Measurements from ENCODE around the gene BTBD1.

GRCh38 chr15:83039206-83039605, 27.8 kb downstream of the BTBD1 start:
- TF ChIP-seq CTCF (IDR thresholded peaks at IDR 0.05; ENCODE audit: poor library complexity), result no peak
- no peak for TF ChIP-seq EZH2 (IDR thresholded peaks at IDR 0.05; ENCODE audit: borderline replicate concordance)

Data from hepatocyte (in vitro differentiated cells).